ENCODE results near the gene TDRD12.
"Not testable (repeated sequence)": the region's sequence is repeated elsewhere in the genome, so short reads cannot be mapped to it uniquely, and the experiment has no call there.

- TF ChIP-seq ZBTB49 (tag by site-specific recombination; IDR thresholded peaks at IDR 0.05; ENCODE audit: low read depth); CTCF (tag by site-specific recombination; IDR thresholded peaks at IDR 0.05); ZNF423 (tag by site-specific recombination; IDR thresholded peaks at IDR 0.05); ZNF398 (tag by site-specific recombination; IDR thresholded peaks at IDR 0.05); ZNF692 (tag by site-specific recombination; IDR thresholded peaks at IDR 0.05); BCL6B (tag by site-specific recombination; IDR thresholded peaks at IDR 0.05); ZNF510 (tag by site-specific recombination; IDR thresholded peaks at IDR 0.05; ENCODE audit: insufficient replicate concordance); YY1 (tag by site-specific recombination; IDR thresholded peaks at IDR 0.05); ZNF10 (tag by site-specific recombination; IDR thresholded peaks at IDR 0.05); SETDB1 (IDR thresholded peaks at IDR 0.05; ENCODE audit: insufficient read length, low read length); MYNN (tag by site-specific recombination; IDR thresholded peaks at IDR 0.05; ENCODE audit: borderline replicate concordance); REST (tag by site-specific recombination; IDR thresholded peaks at IDR 0.05); ZSCAN5A (tag by site-specific recombination; IDR thresholded peaks at IDR 0.05): not testable (repeated sequence)
Observed at GRCh38 chr19:32694851-32695250, 24.7 kb upstream of the TDRD12 start.
